ENCODE measurements around the gene SOWAHD.

Gene SOWAHD

GRCh38 chrX:119757979-119758730 lies at the start of gene SOWAHD:
Gene SOWAHD (plus strand): TSS chrX:119758588. CDS start chrX:119758668, 80 bp downstream.
- no peak for DNase-seq (ENCODE audit: low read depth, low spot score)
- TF ChIP-seq CTCF (IDR thresholded peaks at IDR 0.05; ENCODE audit: low read depth, low read length) = no peak
- in situ Hi-C loops (cut with HindIII; ENCODE audit: low sequenced_read_pairs) = no loop called here

DNA sequence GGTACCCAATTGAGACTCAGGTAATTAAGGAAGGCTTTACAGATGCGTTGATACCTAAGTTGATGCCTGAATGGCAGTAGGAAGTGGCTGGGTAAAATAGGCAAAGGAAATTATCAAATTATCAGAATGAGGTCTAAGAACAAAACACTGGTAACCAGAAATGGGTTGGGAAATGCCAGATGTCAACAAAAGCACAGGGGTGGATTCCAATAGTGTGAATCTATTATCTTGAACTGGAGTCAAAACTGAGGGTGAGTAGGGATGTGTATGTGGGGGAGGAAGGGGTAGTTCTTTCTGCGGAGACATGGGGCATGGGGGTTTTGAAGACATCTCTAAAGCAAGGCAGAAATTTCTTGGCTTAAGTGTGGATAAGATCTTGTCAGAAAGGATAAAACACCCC lies 49.5 kb upstream of the SOWAHD start:
- H3K4me3 ChIP-seq (ENCODE audit: low read depth, low read length) = no peak overlapping the region
- in situ Hi-C loops (cut with HindIII; ENCODE audit: low sequenced_read_pairs) = no loop called here
- no peak for DNase-seq (ENCODE audit: low read depth, low spot score)
- no peak for TF ChIP-seq CTCF (IDR thresholded peaks at IDR 0.05; ENCODE audit: low read depth, low read length)

More at GRCh38 chrX:119757979-119758730, at the start of gene SOWAHD:
- peak within 1 kb of the TSS; percentile 32 for H3K4me3 ChIP-seq (ENCODE audit: low read depth, low read length)

DNA sequence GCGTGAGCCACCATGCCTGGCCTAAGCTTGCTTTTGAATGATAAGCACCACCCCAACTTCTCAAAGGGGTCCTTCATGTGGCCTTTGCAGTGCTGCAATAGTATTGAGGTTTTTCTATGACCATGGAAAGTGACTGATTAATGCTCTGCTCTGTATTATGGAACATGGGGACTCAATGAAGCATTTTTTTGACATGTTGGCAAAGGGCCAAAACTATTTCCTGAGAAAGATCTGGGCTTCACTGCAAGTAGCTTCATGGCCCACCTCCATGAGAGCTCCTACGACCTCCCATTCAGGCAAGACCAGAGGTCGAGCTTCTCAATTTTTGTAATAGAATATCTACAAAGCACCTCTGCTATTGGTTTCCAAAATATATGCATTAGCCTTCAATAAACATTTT lies 48.8 kb upstream of the SOWAHD start:
- no peak for DNase-seq (ENCODE audit: low read depth, low spot score)
- TF ChIP-seq CTCF (IDR thresholded peaks at IDR 0.05; ENCODE audit: low read depth, low read length) = no peak
- no peak overlapping the region for H3K4me3 ChIP-seq (ENCODE audit: low read depth, low read length)
- in situ Hi-C loops (cut with HindIII; ENCODE audit: low sequenced_read_pairs) = no loop called here

- no peak for DNase-seq (ENCODE audit: low read depth, low spot score)
- H3K4me3 ChIP-seq (ENCODE audit: low read depth, low read length) = no peak overlapping the region
- in situ Hi-C loops (cut with HindIII; ENCODE audit: low sequenced_read_pairs) = no loop called here
- TF ChIP-seq CTCF (IDR thresholded peaks at IDR 0.05; ENCODE audit: low read depth, low read length) = no peak
Observed at GRCh38 chrX:119721487-119721886, 36.9 kb upstream of the SOWAHD start.

- in situ Hi-C loops (cut with HindIII; ENCODE audit: low sequenced_read_pairs) = no loop called here
- DNase-seq (ENCODE audit: low read depth, low spot score) = no peak
- no peak for TF ChIP-seq CTCF (IDR thresholded peaks at IDR 0.05; ENCODE audit: low read depth, low read length)
- no peak overlapping the region for H3K4me3 ChIP-seq (ENCODE audit: low read depth, low read length)
Observed at GRCh38 chrX:119721926-119722325, 36.5 kb upstream of the SOWAHD start.

DNA sequence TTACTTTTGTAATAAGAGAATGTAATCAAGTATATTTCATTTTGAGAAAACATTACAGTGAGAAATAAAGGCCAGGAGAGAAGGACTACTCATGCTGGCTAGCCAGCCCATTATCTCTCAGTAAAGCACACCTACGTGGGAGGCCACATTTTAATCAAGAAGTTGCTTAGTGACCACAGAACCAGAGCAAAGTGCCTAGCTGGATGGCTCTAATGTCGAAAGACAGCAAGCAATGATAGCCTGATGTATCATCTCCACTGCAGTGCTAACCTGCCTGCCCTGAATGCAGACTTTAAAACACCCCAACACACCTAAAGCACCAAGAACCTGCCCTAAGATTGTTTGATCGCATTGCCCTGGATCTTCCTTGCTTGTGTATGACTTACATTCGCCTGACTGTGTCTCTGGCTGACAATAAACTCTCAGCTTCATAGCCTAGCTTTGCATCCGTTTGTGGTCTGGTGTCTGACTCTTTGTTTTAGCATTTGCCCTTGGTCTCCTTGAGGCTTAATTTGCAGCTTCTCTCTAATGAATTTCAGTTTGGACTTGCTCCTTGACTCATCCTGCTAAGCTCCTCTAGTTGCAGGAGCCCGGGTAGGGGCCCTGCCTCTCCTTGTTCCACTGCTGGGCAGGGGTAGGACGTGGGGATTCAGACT lies 31.4 kb upstream of the SOWAHD start:
- H3K4me3 ChIP-seq (ENCODE audit: low read depth, low read length) = no peak overlapping the region
- DNase-seq (ENCODE audit: low read depth, low spot score) = no peak
- no peak for TF ChIP-seq CTCF (IDR thresholded peaks at IDR 0.05; ENCODE audit: low read depth, low read length)
- in situ Hi-C loops (cut with HindIII; ENCODE audit: low sequenced_read_pairs) = no loop called here

Measured in astrocyte of the spinal cord (primary cell).